ENCODE data around the gene PKNOX2.
A peak's percentile ranks its signal among the peaks of the same experiment; 100 is the strongest.

PKNOX2 gene

GRCh38 chr11:125431009-125431408 lies 266.5 kb downstream of the PKNOX2 start:
- no peak for TF ChIP-seq CTCF (IDR thresholded peaks at IDR 0.05; ENCODE audit: control insufficient read depth, insufficient read depth, low read depth, low read length, missing control alignments)
- H3K4me3 ChIP-seq (ENCODE audit: control insufficient read depth, low read depth, low read length), result no peak overlapping the region
- DNase-seq (ENCODE audit: low read depth), result no peak

GRCh38 chr11:125431481-125431880 lies 266.9 kb downstream of the PKNOX2 start:
- no peak for TF ChIP-seq CTCF (IDR thresholded peaks at IDR 0.05; ENCODE audit: control insufficient read depth, insufficient read depth, low read depth, low read length, missing control alignments)
- no peak for DNase-seq (ENCODE audit: low read depth)
- H3K4me3 ChIP-seq (ENCODE audit: control insufficient read depth, low read depth, low read length), result no peak overlapping the region

- no peak for DNase-seq (ENCODE audit: low read depth)
- TF ChIP-seq CTCF (IDR thresholded peaks at IDR 0.05; ENCODE audit: control insufficient read depth, insufficient read depth, low read depth, low read length, missing control alignments), result peak; percentile 73
Measured at GRCh38 chr11:125433454-125434121, 269.0 kb downstream of the PKNOX2 start.

GRCh38 chr11:125435461-125436238 lies 271.1 kb downstream of the PKNOX2 start:
- no peak for TF ChIP-seq CTCF (IDR thresholded peaks at IDR 0.05; ENCODE audit: control insufficient read depth, insufficient read depth, low read depth, low read length, missing control alignments)
- H3K4me3 ChIP-seq (ENCODE audit: control insufficient read depth, low read depth, low read length), result no peak overlapping the region
- no peak for DNase-seq (ENCODE audit: low read depth)

More at GRCh38 chr11:125433454-125434121, 269.0 kb downstream of the PKNOX2 start:
- no peak overlapping the region for H3K4me3 ChIP-seq (ENCODE audit: control insufficient read depth, low read depth, low read length)

- H3K4me3 ChIP-seq (ENCODE audit: control insufficient read depth, low read depth, low read length), result no peak overlapping the region
- no peak for DNase-seq (ENCODE audit: low read depth)
- TF ChIP-seq CTCF (IDR thresholded peaks at IDR 0.05; ENCODE audit: control insufficient read depth, insufficient read depth, low read depth, low read length, missing control alignments), result no peak
Measured at GRCh38 chr11:125441648-125442410, 277.3 kb downstream of the PKNOX2 start.

- H3K4me3 ChIP-seq (ENCODE audit: control insufficient read depth, low read depth, low read length), result no peak overlapping the region
- TF ChIP-seq CTCF (IDR thresholded peaks at IDR 0.05; ENCODE audit: control insufficient read depth, insufficient read depth, low read depth, low read length, missing control alignments), result no peak
- DNase-seq (ENCODE audit: low read depth), result no peak
Measured at GRCh38 chr11:125442946-125443345, 278.4 kb downstream of the PKNOX2 start.
